Right lobe of liver (tissue), 4 donors: Measurements from ENCODE around the gene NKX6-2.

Experiments used
- POLR2A ChIP-seq: fragments of 450-650 bp; IDR thresholded peaks from one replicate; pipeline ENCODE4 v1.6.1; 2017; ENCODE audit warnings: antibody characterized with exemption, mild to moderate bottlenecking
- TF ChIP-seq, protein P1 (sequence below), 4 donors: fragments of 200-600 bp in 3 of 4; fragments of 450-650 bp in 1 of 4; IDR thresholded peaks; one replicate each; pipeline versions ENCODE4 v1.5.1 to v1.8.0; 2016 to 2022; ENCODE audit warnings: antibody characterized with exemption in 4 of 4, mild to moderate bottlenecking in 2 of 4
- donor health status: DM: no; HTN: no; CAD: no.
- donor health status: DM: no; HTN: no; CAD: no.
- donor health status: DM: no; HTN: yes; CAD: no.

DNA sequence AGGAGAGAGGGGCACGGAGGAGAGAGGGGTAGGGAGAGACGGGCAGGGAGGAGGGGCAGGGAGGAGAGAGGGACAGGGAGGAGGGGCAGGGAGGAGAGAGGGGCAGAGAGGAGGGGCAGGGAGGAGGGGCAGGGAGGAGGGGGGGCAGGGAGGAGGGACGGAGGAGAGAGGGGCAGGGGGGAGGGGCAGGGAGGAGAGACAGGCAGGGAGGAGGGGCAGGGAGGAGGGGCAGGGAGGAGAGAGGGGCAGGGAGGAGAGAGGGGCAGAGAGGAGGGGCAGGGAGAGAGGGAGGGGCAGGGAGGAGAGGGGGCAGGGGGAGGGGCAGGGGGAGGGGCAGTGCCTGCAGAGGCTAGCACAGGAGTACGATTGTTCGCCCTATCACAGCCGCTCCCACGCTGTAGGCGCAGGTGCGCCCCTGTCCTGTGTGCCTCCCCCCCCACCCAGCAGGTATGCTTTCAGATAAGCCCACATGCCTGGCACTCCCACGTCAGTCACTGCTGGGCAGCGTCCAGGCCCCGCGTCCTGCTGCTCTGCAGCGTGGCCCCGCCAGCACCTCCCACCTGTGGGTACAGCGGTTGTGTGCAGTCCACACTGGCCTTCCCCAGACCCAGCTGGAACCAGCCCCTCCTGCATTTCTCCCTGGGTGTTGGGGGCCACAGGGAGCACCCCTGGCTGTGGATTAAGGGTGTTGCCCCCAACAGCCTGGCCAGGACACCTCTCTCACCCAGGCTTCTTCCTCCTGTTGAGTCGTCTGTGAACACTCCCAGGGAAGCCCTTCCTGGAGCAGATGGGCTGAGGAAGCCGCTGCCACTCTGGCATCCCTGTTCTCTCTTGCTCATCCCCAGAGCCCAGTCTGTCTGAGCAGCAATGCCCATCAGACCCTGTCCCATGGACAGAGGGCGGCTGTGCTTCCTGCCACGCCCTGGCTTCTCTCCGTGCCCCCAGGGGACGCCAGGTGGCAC lies 10.8 kb downstream of the NKX6-2 start:
- TF ChIP-seq, protein P1, sequence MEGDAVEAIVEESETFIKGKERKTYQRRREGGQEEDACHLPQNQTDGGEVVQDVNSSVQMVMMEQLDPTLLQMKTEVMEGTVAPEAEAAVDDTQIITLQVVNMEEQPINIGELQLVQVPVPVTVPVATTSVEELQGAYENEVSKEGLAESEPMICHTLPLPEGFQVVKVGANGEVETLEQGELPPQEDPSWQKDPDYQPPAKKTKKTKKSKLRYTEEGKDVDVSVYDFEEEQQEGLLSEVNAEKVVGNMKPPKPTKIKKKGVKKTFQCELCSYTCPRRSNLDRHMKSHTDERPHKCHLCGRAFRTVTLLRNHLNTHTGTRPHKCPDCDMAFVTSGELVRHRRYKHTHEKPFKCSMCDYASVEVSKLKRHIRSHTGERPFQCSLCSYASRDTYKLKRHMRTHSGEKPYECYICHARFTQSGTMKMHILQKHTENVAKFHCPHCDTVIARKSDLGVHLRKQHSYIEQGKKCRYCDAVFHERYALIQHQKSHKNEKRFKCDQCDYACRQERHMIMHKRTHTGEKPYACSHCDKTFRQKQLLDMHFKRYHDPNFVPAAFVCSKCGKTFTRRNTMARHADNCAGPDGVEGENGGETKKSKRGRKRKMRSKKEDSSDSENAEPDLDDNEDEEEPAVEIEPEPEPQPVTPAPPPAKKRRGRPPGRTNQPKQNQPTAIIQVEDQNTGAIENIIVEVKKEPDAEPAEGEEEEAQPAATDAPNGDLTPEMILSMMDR (IDR thresholded peaks at IDR 0.05), result no peak
- no peak for TF ChIP-seq POLR2A
